GM10248 (cell line): Measurements from ENCODE around the gene C1orf198.

Source experiments
- CTCF ChIA-PET: fragments of 300-600 bp; sonication (Branson Sonifier 250); formaldehyde crosslinking; extraction: SDS; loops from one replicate; lab custom pipeline; 2021; ENCODE audit warnings: antibody characterized with exemption; lab: Yijun Ruan, JAX
- POLR2A ChIA-PET: fragments of 350-650 bp; sonication (Branson Sonifier 250); formaldehyde crosslinking; extraction: SDS; loops from one replicate; lab custom pipeline; 2020; ENCODE audit warnings: antibody characterized with exemption; lab: Yijun Ruan, JAX
- DNase-seq: peaks from one replicate; pipeline ENCODE4 v3.0.0; 2012; ENCODE audit errors: extremely low spot score
- CTCF ChIP-seq: IDR thresholded peaks from 2 replicates; pipeline ENCODE4 v1.5.1; 2012; ENCODE audit warnings: mild to moderate bottlenecking, low read depth; ENCODE audit errors: extremely low read depth, missing control alignments, control extremely low read depth

Gene C1orf198

DNA sequence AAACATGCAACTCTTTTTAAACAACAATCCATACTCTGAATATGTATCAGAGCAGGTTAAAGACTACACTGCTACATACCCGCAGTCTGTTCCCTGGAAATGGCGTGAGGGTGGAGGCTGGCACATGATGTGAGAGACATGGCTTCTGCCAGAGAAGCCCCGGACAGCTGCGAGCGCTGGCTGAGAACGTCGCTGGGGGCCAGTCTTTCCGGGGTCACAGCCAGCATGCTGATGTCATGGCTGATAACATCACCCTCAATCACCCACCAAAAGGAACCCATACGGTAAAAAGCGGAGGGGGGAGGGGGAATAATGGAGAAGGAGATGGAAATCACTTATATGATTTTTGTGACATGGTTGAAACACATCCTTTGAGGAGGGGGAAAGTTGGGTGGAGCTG, 29.1 kb downstream of the C1orf198 start:
- CTCF ChIA-PET = no interaction called here
- TF ChIP-seq CTCF = no peak

DNA sequence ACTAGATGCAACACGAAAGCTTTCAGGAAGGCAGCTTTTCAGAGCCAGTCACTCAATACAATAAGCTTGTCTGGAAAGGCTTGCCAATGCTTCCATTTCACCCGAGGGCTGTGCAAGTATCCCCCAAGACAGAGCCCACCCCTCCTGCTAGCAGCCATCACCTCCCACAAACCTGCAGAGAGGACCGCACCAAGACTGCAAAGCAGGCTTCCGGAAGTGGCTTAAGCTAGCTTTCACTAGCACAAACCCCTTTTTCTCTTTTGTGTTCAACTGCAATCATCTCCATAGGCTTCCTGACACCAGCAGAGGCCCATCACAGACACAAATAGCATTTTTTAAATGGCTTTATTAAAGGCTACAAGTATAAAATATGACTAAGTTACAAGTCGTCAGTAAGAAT, 31.5 kb downstream of the C1orf198 start:
- DNase-seq = no peak
- TF ChIP-seq CTCF = no peak
- POLR2A ChIA-PET = no interaction called here
- CTCF ChIA-PET = interaction anchor here (1.2 to 2.0 kb wide), 2 partner anchors 8 to 15 kb away, joined by 3 to 8 read pairs; no protein-coding TSS in a partner anchor

More for the DNA sequence above, 29.1 kb downstream of the C1orf198 start:
- POLR2A ChIA-PET = no interaction called here
- DNase-seq = no peak

DNA sequence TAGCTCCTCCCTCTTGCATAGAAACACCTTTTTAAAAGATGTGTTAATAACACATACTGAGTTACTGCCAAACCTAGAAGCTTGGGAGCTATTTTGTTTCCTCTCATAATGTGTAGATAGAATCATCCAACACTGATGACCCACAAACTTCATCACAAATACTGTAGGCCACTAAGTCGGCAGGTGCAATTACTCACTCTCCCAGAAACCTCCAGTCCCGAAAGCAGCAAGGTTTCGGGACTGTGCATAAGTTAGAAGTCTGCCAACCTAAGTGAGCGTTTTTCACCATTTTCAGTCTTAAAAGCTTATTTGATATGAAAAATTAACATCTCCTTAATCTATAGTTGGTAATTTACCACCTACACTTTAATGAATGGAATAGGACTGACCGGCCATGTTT, 32.0 kb downstream of the C1orf198 start:
- POLR2A ChIA-PET = no interaction called here
- CTCF ChIA-PET = interaction anchor here (0.8 to 1.2 kb wide), 2 partner anchors 16 kb away, joined by 3 read pairs; no protein-coding TSS in a partner anchor
- no peak for DNase-seq
- TF ChIP-seq CTCF = no peak

DNA sequence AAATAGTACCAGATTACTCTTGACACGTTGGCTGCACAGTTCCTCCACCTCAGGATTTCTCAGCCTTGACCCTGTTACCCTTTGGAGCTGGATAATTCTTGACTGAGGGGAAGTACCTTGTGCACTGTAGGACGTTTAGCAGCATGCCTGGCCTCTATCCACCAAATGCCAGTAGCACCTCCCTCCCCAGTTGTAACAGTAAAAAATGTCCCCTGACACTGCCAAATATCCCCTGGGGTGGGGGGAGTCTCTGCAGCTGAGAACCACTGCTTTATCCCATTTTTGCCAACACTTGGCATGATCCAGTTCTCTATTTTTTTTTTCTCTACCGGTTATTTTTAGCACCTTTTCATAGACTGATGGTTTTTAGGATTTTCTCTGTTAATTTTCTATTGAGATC, 34.0 kb downstream of the C1orf198 start:
- DNase-seq = no peak
- ChIA-PET POLR2A (no interaction called here), CTCF (no interaction called here)
- no peak for TF ChIP-seq CTCF

- DNase-seq = no peak
- ChIA-PET POLR2A (no interaction called here), CTCF (no interaction called here)
- no peak for TF ChIP-seq CTCF
Observed at GRCh38 chr1:230833511-230833910, 34.8 kb downstream of the C1orf198 start.

GRCh38 chr1:230832476-230832875, 35.8 kb downstream of the C1orf198 start:
- ChIA-PET CTCF (no interaction called here), POLR2A (no interaction called here)
- no peak for DNase-seq
- no peak for TF ChIP-seq CTCF

DNA sequence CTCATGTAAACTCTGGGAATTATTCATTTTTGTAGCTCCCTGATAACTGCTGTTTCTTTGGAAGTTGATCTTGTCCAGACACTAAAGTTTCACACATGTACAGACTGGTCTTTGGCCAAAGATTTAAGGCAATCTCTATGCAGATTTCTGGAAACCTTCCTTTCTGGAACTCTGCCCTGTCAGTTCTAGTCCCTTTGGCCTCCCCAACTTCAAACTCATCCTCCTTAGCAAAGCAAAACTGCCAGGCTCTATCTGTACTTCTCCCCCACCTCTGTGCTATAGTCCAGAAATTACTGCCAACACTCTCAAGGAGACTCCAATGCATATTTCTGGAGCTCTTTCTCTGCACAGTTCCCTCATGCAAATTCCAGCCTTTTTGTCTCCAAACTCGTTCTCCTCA, 36.5 kb downstream of the C1orf198 start:
- no peak for TF ChIP-seq CTCF
- CTCF ChIA-PET = interaction anchor here (1.9 kb wide), 1 partner anchor 30 kb away, joined by 4 read pairs; no protein-coding TSS in a partner anchor
- POLR2A ChIA-PET = no interaction called here
- DNase-seq = no peak
